Measurements from ENCODE around the gene CBX6. TPM values are rescaled to one million over a fixed set of nuclear protein-coding genes. Genes with fewer than 3 reads are reported as not detected.
A peak's percentile ranks its signal among the peaks of the same experiment; 100 is the strongest.

CBX6 gene
- total RNA-seq, 1 experiment from 2014 or later: 31.4 TPM

GRCh38 chr22:38872831-38873248 is 824 bp upstream of the CBX6 start:
- peak; percentile 69 for DNase-seq
- peaks cover 5% of the 10 kb centered on the region for H3K79me1 ChIP-seq (ENCODE audit: insufficient read depth, low read depth, low read length, poor library complexity, severe bottlenecking)
- no peak overlapping the region for H2AFZ ChIP-seq (ENCODE audit: low read length)
- no peak overlapping the region for H3K4ac ChIP-seq (ENCODE audit: low read depth, low read length)
- H3K9me3 ChIP-seq (ENCODE audit: control insufficient read depth, low read depth, low read length): no peaks in the 10 kb centered on the region
- H3K36me3 Mint-ChIP-seq (ENCODE audit: insufficient read depth in 1 of 3, low read depth in 3 of 3): peaks cover 7 to 20% (median 17%) of the 10 kb centered on the region in 3 experiments
- peaks cover 7% of the 10 kb centered on the region; the same call in 1 of the 2 replicates for H3K4me1 ChIP-seq (ENCODE audit: insufficient read depth, low read length)
- H2BK15ac ChIP-seq (ENCODE audit: low read depth, low read length): no peak overlapping the region
- no peak overlapping the region for H2AK5ac ChIP-seq (ENCODE audit: insufficient read length, low read length)
- peak overlapping the region; percentile 91 for H2BK120ac ChIP-seq (ENCODE audit: low read depth, low read length, poor library complexity, severe bottlenecking)
- peaks cover 22% of the 10 kb centered on the region for H3K27me3 Mint-ChIP-seq (ENCODE audit: low read depth)
- H3K4me3 Mint-ChIP-seq: peak overlapping the region; percentile 90 to 95
- H3K56ac ChIP-seq (ENCODE audit: insufficient read length, low read depth, low read length): no peak overlapping the region
- H2BK20ac ChIP-seq (ENCODE audit: low read depth, low read length, poor library complexity, severe bottlenecking): no peak overlapping the region
- H3K14ac ChIP-seq (ENCODE audit: insufficient read depth, low read length): peak overlapping the region; percentile 72
- peaks cover 11% of the 10 kb centered on the region for H3K23me2 ChIP-seq (ENCODE audit: insufficient read length, low read depth, low read length, poor library complexity, severe bottlenecking)
- no peak overlapping the region for H2BK5ac ChIP-seq (ENCODE audit: insufficient read length, low read length)
- H3K4me1 Mint-ChIP-seq: peaks cover 42% of the 10 kb centered on the region in 2 experiments
- H4K20me1 ChIP-seq (ENCODE audit: control insufficient read depth, insufficient read depth, insufficient read length): no peaks in the 10 kb centered on the region
- no peak overlapping the region for H4K5ac ChIP-seq (ENCODE audit: insufficient read length, low read depth, low read length)
- no peak overlapping the region for H2BK12ac ChIP-seq (ENCODE audit: insufficient read length, low read depth, low read length)
- H3K9me3 Mint-ChIP-seq: no peaks in the 10 kb centered on the region; a peak in 1 of 5 replicates
- no peak overlapping the region for H4K8ac ChIP-seq (replicated peaks; ENCODE audit: insufficient read length, low read depth, low read length)
- no peaks in the 10 kb centered on the region for H3K27me3 ChIP-seq (ENCODE audit: insufficient read depth, low read length)
- peak overlapping the region; percentile 71 for H3K18ac ChIP-seq (ENCODE audit: insufficient read length, low read depth, low read length)
- no peaks in the 10 kb centered on the region; the same call in 1 of the 2 replicates for H3K79me2 ChIP-seq (ENCODE audit: insufficient read depth, low read length)
- H3K23ac ChIP-seq (ENCODE audit: insufficient read length, low read depth, low read length): no peak overlapping the region
- no CpG with 5 or more reads among the region's 37 CpGs for WGBS (ENCODE audit: extremely low coverage, insufficient read length, low lambda C conversion rate)
- no peak for TF ChIP-seq CTCF (conservative IDR thresholded peaks at IDR 0.05)
- H3K27ac Mint-ChIP-seq: peak overlapping the region; percentile 86 to 99 (median 98); a peak in 6 of 7 replicates
- H3K4me2 ChIP-seq (ENCODE audit: insufficient read depth, insufficient read length, low read length): peak overlapping the region; percentile 57
- no peak overlapping the region for H4K91ac ChIP-seq (ENCODE audit: insufficient read length, low read depth, low read length)
- H3K27ac ChIP-seq (ENCODE audit: insufficient read length, low read depth, low read length): no peak overlapping the region
- peak overlapping the region; percentile 46 for H3K9ac ChIP-seq (ENCODE audit: extremely low read depth, insufficient read length, low read length)
- H3T11ph ChIP-seq (ENCODE audit: low read length): no peak overlapping the region
